Measurements from ENCODE around the gene TFAP2D.

Gene TFAP2D

GRCh38 chr6:50720623-50721022 lies 7.3 kb downstream of the TFAP2D start:
- DNase-seq (ENCODE audit: low read depth) = no peak

GRCh38 chr6:50721978-50722377 lies 8.7 kb downstream of the TFAP2D start:
- no peak for DNase-seq (ENCODE audit: low read depth)

- DNase-seq (ENCODE audit: low read depth) = no peak
Observed at GRCh38 chr6:50722829-50723554, 9.7 kb downstream of the TFAP2D start.

- no peak for DNase-seq (ENCODE audit: low read depth)
Observed at GRCh38 chr6:50724381-50725124, 11.2 kb downstream of the TFAP2D start.

GRCh38 chr6:50734488-50734887 lies 21.2 kb downstream of the TFAP2D start:
- DNase-seq (ENCODE audit: low read depth) = no peak

- no peak for DNase-seq (ENCODE audit: low read depth)
Observed at GRCh38 chr6:50742161-50742560, 28.8 kb downstream of the TFAP2D start.

- DNase-seq (ENCODE audit: low read depth) = no peak
Observed at GRCh38 chr6:50744976-50745375, 31.6 kb downstream of the TFAP2D start.

- no peak for DNase-seq (ENCODE audit: low read depth)
Observed at GRCh38 chr6:50762798-50763197, 49.5 kb downstream of the TFAP2D start.

- DNase-seq (ENCODE audit: low read depth) = no peak
Observed at GRCh38 chr6:50778696-50779095, 65.4 kb downstream of the TFAP2D start.

GRCh38 chr6:50780382-50780781 lies 67.1 kb downstream of the TFAP2D start:
- DNase-seq (ENCODE audit: low read depth) = no peak

- no peak for DNase-seq (ENCODE audit: low read depth)
Observed at GRCh38 chr6:50785921-50786320, 72.6 kb downstream of the TFAP2D start.

- peak; percentile 43 for DNase-seq (ENCODE audit: low read depth)
Observed at GRCh38 chr6:50791900-50792508, 78.7 kb downstream of the TFAP2D start.

- DNase-seq (ENCODE audit: low read depth) = no peak
Observed at GRCh38 chr6:50792771-50793170, 79.4 kb downstream of the TFAP2D start.

GRCh38 chr6:50795574-50795973 lies 82.2 kb downstream of the TFAP2D start:
- DNase-seq (ENCODE audit: low read depth) = no peak

GRCh38 chr6:50804283-50804682 lies 91.0 kb downstream of the TFAP2D start:
- no peak for DNase-seq (ENCODE audit: low read depth)

- DNase-seq (ENCODE audit: low read depth) = no peak
Observed at GRCh38 chr6:50807035-50807434, 93.7 kb downstream of the TFAP2D start.

- DNase-seq (ENCODE audit: low read depth) = peak; percentile 25
Observed at GRCh38 chr6:50815436-50816114, 102.2 kb downstream of the TFAP2D start.

GRCh38 chr6:50816115-50816675 lies 102.9 kb downstream of the TFAP2D start:
- peak; percentile 77 for DNase-seq (ENCODE audit: low read depth)

GRCh38 chr6:50816947-50817645 lies 103.8 kb downstream of the TFAP2D start:
- no peak for DNase-seq (ENCODE audit: low read depth)

- no peak for DNase-seq (ENCODE audit: low read depth)
Observed at GRCh38 chr6:50817646-50817950, 104.3 kb downstream of the TFAP2D start.

GRCh38 chr6:50818020-50818419 lies 104.7 kb downstream of the TFAP2D start:
- DNase-seq (ENCODE audit: low read depth) = no peak

- no peak for DNase-seq (ENCODE audit: low read depth)
Observed at GRCh38 chr6:50818673-50819072, 105.3 kb downstream of the TFAP2D start, which contains the start of gene TFAP2B. TFAP2B (plus strand) TSS chr6:50818871; CDS start chr6:50818892, 21 bp downstream.
